GM06990 (cell line): ENCODE measurements around the gene TMEM184A.
"Not testable (repeated sequence)": the region's sequence is repeated elsewhere in the genome, so short reads cannot be mapped to it uniquely, and the experiment has no call there.

Experiments
- DNase-seq: peaks from one replicate; pipeline ENCODE4 v3.0.0-alpha.2; 2011; ENCODE audit not compliant: insufficient read length; ENCODE audit errors: extremely low read depth
- H3K27me3 ChIP-seq: replicated peaks from 2 replicates; pipeline ENCODE4 v1.6.0; 2011; ENCODE audit warnings: low read length; ENCODE audit not compliant: control insufficient read depth, insufficient read depth
- H3K36me3 ChIP-seq: 2 replicates; pipeline ENCODE4 v1.5.1; 2011; ENCODE audit warnings: low read length; ENCODE audit not compliant: control insufficient read depth, insufficient read depth
- H3K4me3 ChIP-seq: replicated peaks from 2 replicates; pipeline ENCODE4 v1.5.1; 2011; ENCODE audit warnings: low read depth, mild to moderate bottlenecking, control low read depth, low read length
- TF ChIP-seq, protein P1 (sequence below): IDR thresholded peaks from 2 replicates; pipeline ENCODE4 v1.5.1; 2011; ENCODE audit warnings: low read length, control low read depth, mild to moderate bottlenecking, inconsistent platforms; ENCODE audit not compliant: insufficient read depth, poor library complexity, severe bottlenecking

TMEM184A gene

DNA sequence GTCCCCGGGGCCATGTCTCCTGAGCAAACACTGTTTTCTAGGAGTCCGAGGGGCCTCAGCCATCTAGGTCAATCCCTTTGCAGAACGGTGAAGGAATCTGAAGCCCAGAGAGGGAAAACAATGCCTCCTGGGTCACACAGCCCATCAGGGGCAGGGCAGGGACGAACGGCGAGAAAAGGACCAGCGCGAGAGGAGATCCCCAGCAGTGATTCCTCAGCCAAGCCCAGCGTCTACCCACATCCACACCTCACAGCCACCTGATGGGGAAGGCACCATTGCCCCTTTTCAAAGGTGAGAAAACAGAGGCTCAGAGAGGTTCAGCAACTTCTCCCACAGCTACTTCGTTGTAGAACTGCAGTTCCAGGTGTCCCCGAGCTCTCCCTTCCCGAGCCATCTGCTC lies 31.7 kb upstream of the TMEM184A start:
- Histone ChIP-seq H3K36me3 (no peaks in the 10 kb centered on the region), H3K4me3 (no peak overlapping the region)
- TF ChIP-seq, protein P1, sequence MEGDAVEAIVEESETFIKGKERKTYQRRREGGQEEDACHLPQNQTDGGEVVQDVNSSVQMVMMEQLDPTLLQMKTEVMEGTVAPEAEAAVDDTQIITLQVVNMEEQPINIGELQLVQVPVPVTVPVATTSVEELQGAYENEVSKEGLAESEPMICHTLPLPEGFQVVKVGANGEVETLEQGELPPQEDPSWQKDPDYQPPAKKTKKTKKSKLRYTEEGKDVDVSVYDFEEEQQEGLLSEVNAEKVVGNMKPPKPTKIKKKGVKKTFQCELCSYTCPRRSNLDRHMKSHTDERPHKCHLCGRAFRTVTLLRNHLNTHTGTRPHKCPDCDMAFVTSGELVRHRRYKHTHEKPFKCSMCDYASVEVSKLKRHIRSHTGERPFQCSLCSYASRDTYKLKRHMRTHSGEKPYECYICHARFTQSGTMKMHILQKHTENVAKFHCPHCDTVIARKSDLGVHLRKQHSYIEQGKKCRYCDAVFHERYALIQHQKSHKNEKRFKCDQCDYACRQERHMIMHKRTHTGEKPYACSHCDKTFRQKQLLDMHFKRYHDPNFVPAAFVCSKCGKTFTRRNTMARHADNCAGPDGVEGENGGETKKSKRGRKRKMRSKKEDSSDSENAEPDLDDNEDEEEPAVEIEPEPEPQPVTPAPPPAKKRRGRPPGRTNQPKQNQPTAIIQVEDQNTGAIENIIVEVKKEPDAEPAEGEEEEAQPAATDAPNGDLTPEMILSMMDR = no peak

GRCh38 chr7:1586827-1587705 lies 31.1 kb upstream of the TMEM184A start:
- TF ChIP-seq, protein P1 = no peak
- no peak for DNase-seq
- Histone ChIP-seq H3K27me3 (peaks cover 2% of the 10 kb centered on the region; the same call in 1 of the 2 replicates), H3K4me3 (no peak overlapping the region), H3K36me3 (no peaks in the 10 kb centered on the region)

More for the DNA sequence above, 31.7 kb upstream of the TMEM184A start:
- no peak for DNase-seq
- H3K27me3 ChIP-seq = peaks cover 2% of the 10 kb centered on the region; the same call in 1 of the 2 replicates

DNA sequence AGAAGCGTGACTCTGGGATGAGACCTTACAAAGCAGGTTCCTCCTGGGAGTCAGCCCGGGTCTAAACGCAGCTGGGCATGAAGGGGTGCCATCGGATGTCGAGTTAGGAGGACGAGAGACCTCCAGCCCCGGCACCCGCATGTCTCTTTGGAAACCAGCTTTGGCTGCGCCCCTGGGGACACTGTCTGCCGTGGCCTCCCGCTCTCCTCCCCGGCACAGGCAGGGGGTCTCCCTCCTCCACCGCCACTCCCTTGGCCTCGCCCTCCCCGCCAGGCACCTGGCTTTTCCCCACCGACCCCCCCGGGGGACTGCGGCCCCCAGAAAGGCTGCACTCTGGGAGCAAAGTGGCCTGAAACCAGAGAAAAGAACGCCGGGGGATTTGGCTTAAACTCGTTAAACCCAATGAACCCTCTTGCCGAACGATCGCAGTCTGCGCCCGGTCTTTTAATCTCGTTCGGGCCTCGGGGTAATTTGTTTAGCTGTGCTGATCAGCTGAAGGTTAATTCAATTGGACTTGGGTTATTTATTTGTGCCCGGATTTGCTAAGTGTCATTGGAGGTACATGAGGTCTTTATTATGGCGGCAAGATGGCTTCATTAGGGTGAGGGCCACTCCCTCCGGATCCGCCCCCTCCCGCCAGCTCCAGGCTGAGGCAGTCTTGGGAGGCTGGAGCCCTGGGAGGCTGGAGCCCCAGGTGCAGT lies 30.3 kb upstream of the TMEM184A start:
- no peaks in the 10 kb centered on the region; the same call in 1 of the 2 replicates for H3K27me3 ChIP-seq
- H3K36me3 ChIP-seq = no peaks in the 10 kb centered on the region
- H3K4me3 ChIP-seq = no peak overlapping the region
- TF ChIP-seq, protein P1 = no peak
- DNase-seq = no peak

GRCh38 chr7:1585142-1585981 lies 29.4 kb upstream of the TMEM184A start:
- H3K27me3 ChIP-seq = no peaks in the 10 kb centered on the region
- no peak overlapping the region for H3K4me3 ChIP-seq
- H3K36me3 ChIP-seq = no peaks in the 10 kb centered on the region
- DNase-seq = no peak
- TF ChIP-seq, protein P1 = no peak

DNA sequence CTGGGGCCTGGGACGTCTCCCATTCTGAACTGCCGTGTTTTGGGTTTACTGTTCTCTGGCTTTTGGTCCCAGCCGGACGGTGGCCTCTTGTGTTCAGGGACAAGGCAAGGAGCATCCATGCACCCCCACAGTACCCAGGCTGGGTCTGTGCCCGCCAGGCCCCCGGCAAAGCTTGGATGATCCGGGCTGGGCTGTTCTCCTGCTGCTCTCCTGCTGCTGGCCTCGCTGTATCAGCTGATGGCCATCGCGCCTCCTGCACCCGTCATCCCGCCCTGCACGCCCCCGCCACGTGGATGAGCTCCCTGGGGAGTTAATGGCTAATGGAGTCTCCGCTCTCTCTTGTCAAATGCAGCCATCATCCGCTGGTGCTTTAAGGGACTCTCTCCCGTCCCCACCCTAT lies 28.7 kb upstream of the TMEM184A start:
- TF ChIP-seq, protein P1 = no peak
- no peaks in the 10 kb centered on the region for H3K27me3 ChIP-seq
- DNase-seq = no peak

GRCh38 chr7:1583241-1583930 lies 27.4 kb upstream of the TMEM184A start:
- DNase-seq, H3K4me3 ChIP-seq, H3K27me3 ChIP-seq: not testable (repeated sequence)

More for the DNA sequence above, 28.7 kb upstream of the TMEM184A start:
- Histone ChIP-seq H3K4me3 (no peak overlapping the region), H3K36me3 (no peaks in the 10 kb centered on the region)

More at GRCh38 chr7:1583241-1583930, 27.4 kb upstream of the TMEM184A start:
- H3K36me3 ChIP-seq = not testable (repeated sequence)
